Measurements from ENCODE around the gene EYA4.

- TF ChIP-seq ZNF416 (CRISPR knock-in tag; IDR thresholded peaks at IDR 0.05) (no peak), NR3C1 (CRISPR knock-in tag; conservative IDR thresholded peaks at IDR 0.05; ENCODE audit: low read depth) (no peak), ZNF512 (CRISPR knock-in tag; IDR thresholded peaks at IDR 0.05; ENCODE audit: borderline replicate concordance) (no peak), CTCF (IDR thresholded peaks at IDR 0.05) (no peak)
Observed at GRCh38 chr6:133350928-133351327, 109.8 kb downstream of the EYA4 start.
